DND-41 (cell line): ENCODE data around the gene SCN8A.

ENCODE experiments used
- CTCF ChIP-seq: IDR thresholded peaks from 2 replicates; pipeline ENCODE4 v1.5.1; 2012; ENCODE audit warnings: borderline replicate concordance, low read length, moderate library complexity, mild to moderate bottlenecking; ENCODE audit not compliant: poor library complexity, severe bottlenecking; ENCODE audit errors: extremely low read depth
- EZH2 ChIP-seq: IDR thresholded peaks from 3 replicates; pipeline ENCODE4 v1.6.1; 2012; ENCODE audit warnings: borderline replicate concordance, low read depth, mild to moderate bottlenecking, moderate library complexity, low read length, inconsistent platforms; ENCODE audit not compliant: severe bottlenecking

- TF ChIP-seq EZH2 (no peak), CTCF (no peak)
These were observed 71.7 kb downstream of the SCN8A start for GRCh38 chr12:51662728-51663154.
